Neural crest cell (in vitro differentiated cells): ENCODE results near the gene MYH6. TPM values are rescaled to one million over a fixed set of nuclear protein-coding genes. Genes with fewer than 3 reads are reported as not detected.

Source experiments
- DNase-seq: peaks from one replicate; pipeline ENCODE4 v3.0.0; 2021; ENCODE audit warnings: low read depth, mixed read lengths, low spot score
- H3K27ac Mint-ChIP-seq: one replicate; pipeline ENCODE4 v1.8.0; 2021; ENCODE audit warnings: mild to moderate bottlenecking, mixed read lengths; ENCODE audit not compliant: unreplicated experiment
- H3K27me3 Mint-ChIP-seq: 2 replicates; pipeline ENCODE4 v1.8.0; 2021; ENCODE audit warnings: low read depth, mild to moderate bottlenecking, mixed read lengths
- H3K36me3 Mint-ChIP-seq: 2 replicates; pipeline ENCODE4 v1.8.0; 2021; ENCODE audit warnings: low read depth, mild to moderate bottlenecking, mixed read lengths
- H3K4me1 Mint-ChIP-seq: 2 replicates; pipeline ENCODE4 v1.8.0; 2021; ENCODE audit warnings: mixed read lengths
- H3K4me3 Mint-ChIP-seq: one replicate; pipeline ENCODE4 v1.8.0; 2021; ENCODE audit warnings: mild to moderate bottlenecking, mixed read lengths
- H3K9me3 Mint-ChIP-seq: 2 replicates; pipeline ENCODE4 v1.8.0; 2021; ENCODE audit warnings: mixed read lengths
- CTCF ChIP-seq: fragments of 200-600 bp; sonication (generic); conservative IDR thresholded peaks from 2 replicates; pipeline ENCODE4 v1.5.0; 2021; ENCODE audit warnings: antibody characterized with exemption, mild to moderate bottlenecking
- total RNA-seq: library from RNA; stranded (reverse); gene quantifications from 2 replicates; pipeline ENCODE4 v1.2.1, GENCODE V29; 2021

MYH6 gene
- total RNA-seq, 1 donor from 2014 or later = not detected

DNA sequence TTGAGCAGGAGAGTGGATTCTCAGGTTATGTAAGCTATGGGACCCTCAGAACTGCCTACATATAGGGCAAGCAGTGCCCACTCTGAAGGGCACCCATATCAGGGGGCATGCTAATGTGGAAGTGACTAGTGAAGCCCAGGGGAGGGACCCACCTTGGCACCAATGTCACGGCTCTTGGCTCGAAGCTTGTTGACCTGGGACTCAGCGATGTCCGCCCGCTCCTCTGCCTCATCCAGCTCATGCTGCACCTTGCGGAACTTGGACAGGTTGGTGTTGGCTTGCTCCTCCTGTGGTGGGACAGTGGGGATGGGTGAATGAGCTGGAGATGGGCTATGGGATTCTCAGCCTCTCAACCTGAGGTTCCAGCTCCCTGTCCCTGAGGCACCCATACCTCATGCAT, 25.8 kb downstream of the MYH6 start:
- H3K4me3 Mint-ChIP-seq = no peak overlapping the region
- no peaks in the 10 kb centered on the region for H3K36me3 Mint-ChIP-seq
- no peaks in the 10 kb centered on the region for H3K9me3 Mint-ChIP-seq
- peaks cover 3% of the 10 kb centered on the region for H3K4me1 Mint-ChIP-seq
- no peak for DNase-seq
- TF ChIP-seq CTCF = no peak
- no peak overlapping the region for H3K27ac Mint-ChIP-seq
- no peaks in the 10 kb centered on the region for H3K27me3 Mint-ChIP-seq

DNA sequence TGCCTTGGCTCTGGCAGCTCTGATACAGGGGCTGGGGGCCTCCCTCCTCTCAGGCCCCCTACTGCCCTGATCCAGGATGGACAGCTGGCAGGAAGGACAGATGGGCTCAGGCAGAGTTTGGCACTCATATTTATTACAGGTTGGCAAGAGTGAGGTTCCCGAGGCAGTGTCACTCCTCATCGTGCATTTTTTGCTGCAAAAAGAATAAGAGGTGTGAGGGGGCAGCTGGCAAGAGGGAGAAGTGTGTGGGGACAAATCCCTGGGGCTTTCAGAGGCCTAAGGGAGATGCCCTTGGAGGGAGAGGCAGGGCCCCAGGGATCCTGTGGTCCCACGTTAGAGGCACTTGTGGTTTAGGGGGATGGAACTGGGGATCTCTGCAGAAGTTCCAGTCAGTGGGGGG, 26.2 kb downstream of the MYH6 start:
- H3K27me3 Mint-ChIP-seq = no peaks in the 10 kb centered on the region

GRCh38 chr14:23380976-23381375, 27.1 kb downstream of the MYH6 start:
- no peak for DNase-seq
- Mint-ChIP-seq H3K36me3 (no peaks in the 10 kb centered on the region), H3K4me1 (peaks cover 16% of the 10 kb centered on the region), H3K9me3 (no peaks in the 10 kb centered on the region), H3K27ac (peak overlapping the region; percentile 32), H3K27me3 (no peaks in the 10 kb centered on the region), H3K4me3 (no peak overlapping the region)
- TF ChIP-seq CTCF = no peak

More for the DNA sequence above, 26.2 kb downstream of the MYH6 start:
- Mint-ChIP-seq H3K4me3 (no peak overlapping the region), H3K9me3 (no peaks in the 10 kb centered on the region), H3K36me3 (no peaks in the 10 kb centered on the region), H3K27ac (no peak overlapping the region), H3K4me1 (peaks cover 7% of the 10 kb centered on the region)
- no peak for DNase-seq
- no peak for TF ChIP-seq CTCF

DNA sequence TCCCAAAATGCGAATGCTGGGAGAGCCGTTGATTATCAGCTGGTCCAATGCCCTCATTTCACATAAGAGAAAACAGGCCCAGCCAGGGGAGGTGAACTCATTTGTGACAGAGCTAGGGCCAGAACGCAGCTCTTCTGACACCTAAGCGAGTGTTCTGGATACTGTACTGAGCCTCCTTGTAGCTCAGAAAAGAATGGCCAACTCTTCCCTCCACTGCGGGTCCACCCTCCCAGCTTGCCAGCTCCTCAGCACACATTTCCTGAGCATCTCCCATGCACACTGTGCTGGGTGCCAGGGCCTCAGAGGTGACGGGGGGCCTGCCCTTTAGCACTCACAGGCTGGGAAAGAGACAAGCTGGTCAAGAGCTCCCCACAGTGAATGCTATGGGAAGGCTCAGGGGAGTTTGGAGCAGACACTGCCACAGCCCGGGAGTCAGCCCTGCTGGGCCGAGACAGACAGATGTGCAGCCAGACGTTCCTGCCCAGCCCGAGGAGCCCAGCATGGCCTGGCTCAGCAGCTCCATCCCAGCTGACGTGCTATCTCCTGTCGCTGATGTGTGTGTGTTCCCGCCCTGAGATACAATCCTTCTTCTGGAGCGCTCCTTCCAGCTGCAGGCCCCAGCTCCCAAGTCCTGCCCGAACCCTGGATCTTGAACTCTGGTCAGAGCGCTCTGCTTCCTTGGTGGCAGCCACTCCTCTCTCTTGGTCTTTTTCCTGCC, 27.7 kb downstream of the MYH6 start:
- no peak for DNase-seq
- Mint-ChIP-seq H3K27me3 (no peaks in the 10 kb centered on the region), H3K27ac (no peak overlapping the region), H3K4me1 (peaks cover 17% of the 10 kb centered on the region), H3K9me3 (no peaks in the 10 kb centered on the region), H3K4me3 (no peak overlapping the region), H3K36me3 (no peaks in the 10 kb centered on the region)
- no peak for TF ChIP-seq CTCF

DNA sequence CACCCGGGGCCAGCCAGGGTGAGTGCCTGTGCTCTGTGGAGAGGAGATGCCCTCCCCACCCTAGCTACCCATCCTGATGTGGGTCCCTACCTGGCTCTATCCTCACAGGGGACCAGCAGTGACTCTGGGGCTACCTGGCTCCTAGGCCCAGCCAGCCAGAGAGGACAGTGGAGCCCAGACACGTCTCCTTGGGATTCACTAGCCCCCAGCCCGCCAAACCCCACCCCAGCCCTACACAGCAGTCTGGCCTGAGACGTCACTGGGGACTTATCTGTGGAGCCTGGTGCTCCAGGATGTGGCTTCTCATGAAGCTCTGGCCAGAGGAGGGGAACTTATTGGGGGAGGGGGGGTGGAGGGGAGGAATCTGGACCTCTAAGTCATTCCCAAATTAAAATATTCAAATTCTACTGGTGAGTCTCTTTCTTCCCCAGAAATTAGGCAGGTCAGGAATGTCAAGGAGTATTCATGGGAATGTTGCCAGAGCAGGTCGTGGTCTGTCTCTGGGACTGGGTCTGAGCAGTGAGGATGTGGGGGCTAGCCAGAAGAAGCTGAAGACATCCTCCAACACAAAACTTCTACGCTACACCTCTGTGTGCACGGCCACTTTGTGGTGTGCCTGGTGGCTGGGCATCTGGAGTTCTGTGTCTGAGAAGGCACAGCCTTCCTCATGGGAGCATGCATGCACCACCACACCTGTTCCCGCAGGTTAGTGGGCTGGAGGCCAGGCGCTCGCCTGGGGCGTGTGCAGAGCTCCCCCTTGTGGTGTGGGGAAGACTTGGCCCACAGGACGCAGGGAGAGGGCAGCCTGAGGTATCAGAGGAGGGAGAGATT, 28.5 kb downstream of the MYH6 start:
- Mint-ChIP-seq H3K4me1 (peaks cover 17% of the 10 kb centered on the region), H3K9me3 (no peaks in the 10 kb centered on the region), H3K27ac (peak overlapping the region; percentile 75), H3K27me3 (no peaks in the 10 kb centered on the region), H3K4me3 (no peak overlapping the region), H3K36me3 (no peaks in the 10 kb centered on the region)
- TF ChIP-seq CTCF = peak; percentile 91
- peak; percentile 47 for DNase-seq
